ENCODE results near the gene NTRK3.

GRCh38 chr15:87954793-87955192 is 301.7 kb downstream of the NTRK3 start:
- TF ChIP-seq, protein P1, sequence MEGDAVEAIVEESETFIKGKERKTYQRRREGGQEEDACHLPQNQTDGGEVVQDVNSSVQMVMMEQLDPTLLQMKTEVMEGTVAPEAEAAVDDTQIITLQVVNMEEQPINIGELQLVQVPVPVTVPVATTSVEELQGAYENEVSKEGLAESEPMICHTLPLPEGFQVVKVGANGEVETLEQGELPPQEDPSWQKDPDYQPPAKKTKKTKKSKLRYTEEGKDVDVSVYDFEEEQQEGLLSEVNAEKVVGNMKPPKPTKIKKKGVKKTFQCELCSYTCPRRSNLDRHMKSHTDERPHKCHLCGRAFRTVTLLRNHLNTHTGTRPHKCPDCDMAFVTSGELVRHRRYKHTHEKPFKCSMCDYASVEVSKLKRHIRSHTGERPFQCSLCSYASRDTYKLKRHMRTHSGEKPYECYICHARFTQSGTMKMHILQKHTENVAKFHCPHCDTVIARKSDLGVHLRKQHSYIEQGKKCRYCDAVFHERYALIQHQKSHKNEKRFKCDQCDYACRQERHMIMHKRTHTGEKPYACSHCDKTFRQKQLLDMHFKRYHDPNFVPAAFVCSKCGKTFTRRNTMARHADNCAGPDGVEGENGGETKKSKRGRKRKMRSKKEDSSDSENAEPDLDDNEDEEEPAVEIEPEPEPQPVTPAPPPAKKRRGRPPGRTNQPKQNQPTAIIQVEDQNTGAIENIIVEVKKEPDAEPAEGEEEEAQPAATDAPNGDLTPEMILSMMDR (IDR thresholded peaks at IDR 0.05; ENCODE audit: poor library complexity, severe bottlenecking): no peak
- TF ChIP-seq TAF1 (IDR thresholded peaks at IDR 0.05; ENCODE audit: low read depth) (no peak), EP300 (conservative IDR thresholded peaks at IDR 0.05; ENCODE audit: poor library complexity, severe bottlenecking) (no peak), EZH2 (IDR thresholded peaks at IDR 0.05; ENCODE audit: borderline replicate concordance, insufficient read depth, low read length, poor library complexity, severe bottlenecking) (no peak), MXI1 (conservative IDR thresholded peaks at IDR 0.05; ENCODE audit: poor library complexity, severe bottlenecking) (no peak), REST (IDR thresholded peaks at IDR 0.05; ENCODE audit: borderline replicate concordance) (no peak)

Measured in neural cell (in vitro differentiated cells).